K562 (cell line): Measurements from ENCODE around the gene C12orf42.

Source experiments
- BRF1 ChIP-seq: IDR thresholded peaks from 3 replicates; pipeline ENCODE4 v1.6.1; 2011; ENCODE audit warnings: borderline replicate concordance, mild to moderate bottlenecking; ENCODE audit not compliant: insufficient read length; ENCODE audit errors: extremely low read depth
- CTCF ChIP-seq, 3 experiments: IDR thresholded peaks in 2 of 3; conservative IDR thresholded peaks in 1 of 3; 2 replicates each; pipeline ENCODE4 v1.5.1; 2011 to 2012; ENCODE audit warnings: low read length in 3 of 3, mild to moderate bottlenecking in 3 of 3, control low read depth in 2 of 3, improper control_type of control experiment in 1 of 3, inconsistent platforms in 1 of 3, low read depth in 1 of 3, mixed read lengths in 1 of 3, moderate library complexity in 1 of 3; ENCODE audit not compliant: insufficient read depth in 2 of 3
- EP300 ChIP-seq: IDR thresholded peaks from 2 replicates; pipeline ENCODE4 v1.6.1; 2012; ENCODE audit warnings: low read length, improper control_type of control experiment
- HBP1 ChIP-seq: fragments of 450-650 bp; formaldehyde crosslinking; IDR thresholded peaks from 2 replicates; pipeline ENCODE4 v1.4.0; 2022; ENCODE audit warnings: missing genetic modification characterization
- MIER1 ChIP-seq: fragments of 450-650 bp; IDR thresholded peaks from 2 replicates; pipeline ENCODE4 v1.6.1; 2016; ENCODE audit warnings: antibody characterized with exemption, mild to moderate bottlenecking, low read depth
- SMARCC2 ChIP-seq: fragments of 450-650 bp; IDR thresholded peaks from 2 replicates; pipeline ENCODE4 v1.6.1; 2017; ENCODE audit warnings: antibody characterized with exemption, moderate library complexity, mild to moderate bottlenecking, low read depth
- XRCC4 ChIP-seq: IDR thresholded peaks from one replicate; pipeline ENCODE4 v1.6.1; 2011; ENCODE audit not compliant: insufficient read depth, insufficient read length; ENCODE audit errors: extremely low read depth
- ZNF280B ChIP-seq: fragments of 250-450 bp; sonication (Bioruptor Pico); IDR thresholded peaks from 2 replicates; pipeline ENCODE4 v1.5.1; 2021; ENCODE audit warnings: mild to moderate bottlenecking

GRCh38 chr12:103501447-103501846, 5.7 kb upstream of the C12orf42 start:
- TF ChIP-seq ZNF280B (CRISPR knock-in tag) (no peak), HBP1 (CRISPR knock-in tag) (no peak), BRF1 (no peak), XRCC4 (no peak), EP300 (no peak), MIER1 (no peak), CTCF (IDR thresholded peaks at IDR 0.05 in 2 of 3, conservative IDR thresholded peaks at IDR 0.05 in 1 of 3; ENCODE audit: insufficient read depth in 2 of 3, low read depth in 1 of 3, low read length in 3 of 3) (no peak), SMARCC2 (no peak)
